GM21723 (cell line): ENCODE results near the gene NUBP1.

ENCODE experiments used
- ATAC-seq: cut with Tn5 transposase; IDR thresholded peaks from one replicate; pipeline ENCODE4 v1.9.1; 2021; ENCODE audit warnings: mild to moderate bottlenecking, moderate library complexity; ENCODE audit not compliant: unreplicated experiment

The NUBP1 gene

GRCh38 chr16:10799736-10800135 lies 56.1 kb downstream of the NUBP1 start:
- ATAC-seq: no peak

GRCh38 chr16:10805334-10805733 lies 61.7 kb downstream of the NUBP1 start:
- ATAC-seq: no peak

GRCh38 chr16:10806698-10807097 lies 63.1 kb downstream of the NUBP1 start:
- no peak for ATAC-seq

- ATAC-seq: no peak
These were observed 64.6 kb downstream of the NUBP1 start for GRCh38 chr16:10808218-10808617.

GRCh38 chr16:10808850-10809249 lies 65.2 kb downstream of the NUBP1 start:
- ATAC-seq: no peak

- no peak for ATAC-seq
These were observed 66.1 kb downstream of the NUBP1 start for GRCh38 chr16:10809706-10810105.

GRCh38 chr16:10812312-10813098 lies 68.9 kb downstream of the NUBP1 start:
- peak; percentile 84 for ATAC-seq

- no peak for ATAC-seq
These were observed 69.4 kb downstream of the NUBP1 start for GRCh38 chr16:10813099-10813455.

GRCh38 chr16:10817514-10817913 lies 73.9 kb downstream of the NUBP1 start:
- ATAC-seq: no peak

- no peak for ATAC-seq
These were observed 74.6 kb downstream of the NUBP1 start, which contains the start of gene TVP23A for GRCh38 chr16:10817963-10818941. TVP23A (minus strand) TSS chr16:10818794; CDS start chr16:10818493, 301 bp downstream.
